Upper lobe of right lung (tissue), 1 donor: ENCODE data around the gene CST9. TPM values are rescaled to one million over a fixed set of nuclear protein-coding genes. Genes with fewer than 3 reads are reported as not detected.

Source experiments
- ATAC-seq: fragments of 200-7000 bp; cut with Tn5 transposase; one replicate; pipeline ENCODE4 v1.9.1; 2020; ENCODE audit warnings: mild to moderate bottlenecking, moderate library complexity
- DNase-seq: peaks from one replicate; pipeline ENCODE4 v3.0.0-alpha.2; 2020
- H3K27ac ChIP-seq: fragments of 200-600 bp; one replicate; pipeline ENCODE4 v1.8.0; 2022
- H3K27me3 ChIP-seq: fragments of 200-600 bp; one replicate; pipeline ENCODE4 v1.8.0; 2022; ENCODE audit warnings: mild to moderate bottlenecking
- H3K36me3 ChIP-seq: fragments of 200-600 bp; one replicate; pipeline ENCODE4 v1.8.0; 2022
- H3K4me1 ChIP-seq: fragments of 200-600 bp; one replicate; pipeline ENCODE4 v1.8.0; 2022
- H3K4me3 ChIP-seq: fragments of 200-600 bp; one replicate; pipeline ENCODE4 v1.8.0; 2022; ENCODE audit warnings: mild to moderate bottlenecking
- H3K9me3 ChIP-seq: fragments of 200-600 bp; one replicate; pipeline ENCODE4 v1.8.0; 2022
- CTCF ChIP-seq: fragments of 200-600 bp; IDR thresholded peaks from one replicate; pipeline ENCODE4 v1.8.0; 2022; ENCODE audit warnings: antibody characterized with exemption
- intact Hi-C: fragments of 100-400 bp; cut with DNase I; formaldehyde crosslinking; loops from one replicate; pipeline ENCODE4 v1.11.0; 2022
- total RNA-seq: library from RNA; stranded (reverse); fragmentation: NEBNext Ultra II Directional; extraction: Animal tissue kit (Norgen Biotek cat#: 25700); gene quantifications from one replicate; pipeline ENCODE4 v1.2.1, GENCODE V29; 2021
- donor health status: DM: no; HTN: yes; CAD: no; lungs with severe emphysema.

CST9 gene
- total RNA-seq, 1 donor from 2014 or later: not detected

DNA sequence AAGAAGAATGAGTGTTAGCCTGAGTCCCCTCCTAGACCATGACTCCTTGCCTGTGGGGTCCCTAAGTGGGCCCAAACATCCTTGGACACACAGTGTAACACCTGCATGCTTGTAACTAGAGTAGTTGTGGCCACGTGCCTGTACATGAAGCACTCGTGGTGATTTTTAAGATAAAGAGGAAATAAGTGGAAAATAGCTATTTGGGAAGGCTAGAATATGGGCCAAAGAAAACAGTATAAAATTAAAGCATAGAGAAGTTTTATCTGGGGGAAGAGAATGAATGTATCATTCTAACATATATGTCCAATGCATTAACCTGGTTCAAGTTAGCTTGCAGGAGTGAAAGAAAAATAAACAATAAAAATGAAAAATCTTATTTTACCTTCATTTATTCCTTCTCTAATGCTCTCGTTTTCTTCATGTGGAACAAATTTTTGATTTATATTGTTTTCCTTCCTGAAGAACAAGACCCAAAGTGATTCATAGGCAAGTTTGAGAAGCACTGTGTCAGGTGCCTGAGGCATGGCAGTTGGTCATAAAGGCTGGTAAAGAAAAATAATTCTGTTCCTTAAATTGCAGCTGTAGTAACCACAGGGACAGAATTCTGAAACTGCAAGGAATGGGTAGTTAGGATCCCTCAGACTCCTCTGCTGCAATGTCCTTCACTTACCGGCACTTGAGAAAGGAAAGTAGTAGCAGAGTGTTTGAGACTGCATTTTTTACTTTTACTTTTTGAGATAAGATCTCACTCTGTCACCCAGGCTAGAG, 40.6 kb upstream of the CST9 start:
- peak; percentile 71 for ATAC-seq
- intact Hi-C loops: no loop called here
- Histone ChIP-seq H3K36me3 (no peaks in the 10 kb centered on the region), H3K4me1 (peaks cover 12% of the 10 kb centered on the region), H3K27ac (no peak overlapping the region), H3K4me3 (no peak overlapping the region), H3K27me3 (no peaks in the 10 kb centered on the region), H3K9me3 (no peaks in the 10 kb centered on the region)
- TF ChIP-seq CTCF: no peak
- no peak for DNase-seq

GRCh38 chr20:23645575-23645974, 39.9 kb upstream of the CST9 start:
- Histone ChIP-seq H3K27ac (no peak overlapping the region), H3K27me3 (no peaks in the 10 kb centered on the region), H3K36me3 (no peaks in the 10 kb centered on the region), H3K9me3 (no peaks in the 10 kb centered on the region), H3K4me1 (peaks cover 12% of the 10 kb centered on the region), H3K4me3 (no peak overlapping the region)
- ATAC-seq (no peak), DNase-seq (no peak)
- TF ChIP-seq CTCF: no peak
- intact Hi-C loops: no loop called here

- Histone ChIP-seq H3K4me3 (no peak overlapping the region), H3K4me1 (peaks cover 12% of the 10 kb centered on the region), H3K27ac (no peak overlapping the region), H3K36me3 (no peaks in the 10 kb centered on the region), H3K9me3 (no peaks in the 10 kb centered on the region), H3K27me3 (no peaks in the 10 kb centered on the region)
- intact Hi-C loops: no loop called here
- ATAC-seq (no peak), DNase-seq (no peak)
- TF ChIP-seq CTCF: no peak
Measured at GRCh38 chr20:23644164-23644563, 38.4 kb upstream of the CST9 start.

- TF ChIP-seq CTCF: no peak
- Histone ChIP-seq H3K27ac (no peak overlapping the region), H3K4me3 (no peak overlapping the region), H3K9me3 (no peaks in the 10 kb centered on the region), H3K36me3 (no peaks in the 10 kb centered on the region), H3K27me3 (no peaks in the 10 kb centered on the region), H3K4me1 (peaks cover 12% of the 10 kb centered on the region)
- ATAC-seq (no peak), DNase-seq (no peak)
- intact Hi-C loops: no loop called here
Measured at GRCh38 chr20:23643659-23644058, 37.9 kb upstream of the CST9 start.

DNA sequence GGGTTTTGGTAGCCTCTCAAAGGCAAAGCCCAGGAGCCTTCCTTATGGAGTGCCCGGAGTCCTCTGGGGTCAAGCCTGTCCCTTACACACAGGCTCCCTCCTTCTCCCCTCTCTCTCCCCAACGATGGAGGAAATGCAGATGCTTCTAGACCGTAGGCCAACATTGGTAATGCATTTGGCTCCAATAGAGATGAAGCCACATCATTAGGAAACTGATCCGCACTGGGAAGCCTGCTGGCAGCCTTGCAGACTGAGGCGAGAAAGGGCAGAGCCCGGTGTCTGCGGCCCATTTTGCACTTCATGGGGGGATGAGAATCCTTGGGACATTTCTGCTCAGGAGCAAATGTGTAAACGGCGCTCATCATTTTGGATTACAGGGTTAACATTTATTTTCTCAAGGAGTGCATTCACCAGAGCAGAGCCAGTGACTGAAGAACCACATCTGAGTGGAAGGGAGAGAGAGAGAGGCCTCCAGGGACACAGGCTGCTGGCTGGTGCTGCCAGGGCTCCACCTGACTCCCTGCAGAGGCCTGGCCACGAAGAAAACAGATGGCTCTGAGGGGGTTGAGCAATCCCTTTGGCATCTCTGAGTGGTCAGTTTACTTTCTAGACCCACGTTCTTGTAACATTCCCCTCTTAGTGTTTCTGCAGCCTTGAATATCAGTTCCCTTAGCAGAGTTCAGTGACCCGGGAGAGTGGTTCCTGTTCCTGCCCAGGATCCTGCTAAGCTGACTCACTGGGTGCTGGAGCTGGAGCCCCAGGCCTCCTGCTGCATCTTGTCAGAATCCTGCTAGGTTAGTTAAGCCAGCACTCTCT, 36.4 kb upstream of the CST9 start:
- Histone ChIP-seq H3K27ac (no peak overlapping the region), H3K4me1 (peaks cover 12% of the 10 kb centered on the region), H3K36me3 (no peaks in the 10 kb centered on the region), H3K9me3 (no peaks in the 10 kb centered on the region), H3K27me3 (no peaks in the 10 kb centered on the region), H3K4me3 (no peak overlapping the region)
- DNase-seq (no peak), ATAC-seq (peak; percentile 23)
- TF ChIP-seq CTCF: no peak
- intact Hi-C loops: no loop called here
